HEK293 (cell line): Measurements from ENCODE around the gene EDDM13.

Experiments used
- MEIS1 ChIP-seq: sonication (generic); formaldehyde crosslinking; IDR thresholded peaks from 2 replicates; pipeline ENCODE4 v1.8.1; 2022; ENCODE audit warnings: missing genetic modification reagents, mild to moderate bottlenecking, borderline replicate concordance
- ZFP41 ChIP-seq: fragments of 450-650 bp; formaldehyde crosslinking; IDR thresholded peaks from 2 replicates; pipeline ENCODE4 v1.5.1; 2016; ENCODE audit warnings: missing biosample characterization, missing genetic modification characterization, borderline replicate concordance
- ZNF37A ChIP-seq: fragments of 450-650 bp; IDR thresholded peaks from 2 replicates; pipeline ENCODE4 v1.5.1; 2018; ENCODE audit warnings: missing biosample characterization, missing genetic modification characterization
- ZNF510 ChIP-seq: fragments of 450-650 bp; formaldehyde crosslinking; IDR thresholded peaks from 2 replicates; pipeline ENCODE4 v1.5.1; 2018; ENCODE audit warnings: mild to moderate bottlenecking, missing genetic modification characterization, missing biosample characterization; ENCODE audit not compliant: insufficient replicate concordance
- ZNF76 ChIP-seq: fragments of 450-650 bp; formaldehyde crosslinking; IDR thresholded peaks from 2 replicates; pipeline ENCODE4; 2016; ENCODE audit warnings: low read depth, missing biosample characterization, missing genetic modification characterization, borderline replicate concordance
- TF ChIP-seq, protein P1 (sequence below): fragments of 450-650 bp; formaldehyde crosslinking; IDR thresholded peaks from 2 replicates; pipeline ENCODE4 v1.5.1; 2016; ENCODE audit warnings: missing biosample characterization, missing genetic modification characterization
- TF ChIP-seq, protein P2 (sequence below): fragments of 450-650 bp; formaldehyde crosslinking; IDR thresholded peaks from 2 replicates; pipeline ENCODE4 v1.5.1; 2016; ENCODE audit warnings: missing biosample characterization, missing genetic modification characterization, borderline replicate concordance
- TF ChIP-seq, protein P3 (sequence below): fragments of 450-650 bp; formaldehyde crosslinking; optimal IDR thresholded peaks from 2 replicates; pipeline ENCODE3; 2016; ENCODE audit warnings: missing biosample characterization, mild to moderate bottlenecking, missing genetic modification characterization
- TF ChIP-seq, protein P4 (sequence below): fragments of 450-650 bp; formaldehyde crosslinking; IDR thresholded peaks from 2 replicates; pipeline ENCODE4 v1.5.1; 2016; ENCODE audit warnings: missing biosample characterization, missing genetic modification characterization

DNA sequence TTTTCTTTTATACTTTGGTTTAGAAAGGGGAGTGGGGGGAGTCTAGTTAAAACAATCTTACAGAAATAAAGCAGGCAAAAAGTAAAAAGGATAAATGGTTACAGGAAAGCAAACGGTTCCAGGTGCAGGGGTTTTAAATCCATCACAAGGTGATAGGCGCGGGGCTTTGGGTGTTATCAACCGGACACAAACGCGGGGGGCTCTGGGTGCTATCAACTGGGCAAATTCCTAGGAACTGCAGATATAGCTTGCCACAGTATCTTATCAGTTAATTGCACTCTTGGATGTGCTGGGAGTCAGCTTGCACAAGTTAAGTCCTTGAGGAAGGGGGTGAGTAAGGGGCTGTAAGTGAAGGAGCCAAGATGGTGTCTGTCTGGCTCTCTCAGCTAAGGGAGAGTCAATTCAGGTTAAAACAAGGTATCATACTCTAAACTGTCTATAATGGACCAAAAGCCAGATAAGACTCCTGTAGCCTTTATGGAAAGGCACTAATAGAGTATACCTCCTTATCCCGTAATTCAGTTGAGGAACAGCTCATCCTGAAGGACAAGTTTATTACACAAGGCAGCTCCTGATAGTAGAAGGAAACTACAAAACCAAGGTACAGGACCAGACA, 74.7 kb downstream of the EDDM13 start:
- TF ChIP-seq, protein P1, sequence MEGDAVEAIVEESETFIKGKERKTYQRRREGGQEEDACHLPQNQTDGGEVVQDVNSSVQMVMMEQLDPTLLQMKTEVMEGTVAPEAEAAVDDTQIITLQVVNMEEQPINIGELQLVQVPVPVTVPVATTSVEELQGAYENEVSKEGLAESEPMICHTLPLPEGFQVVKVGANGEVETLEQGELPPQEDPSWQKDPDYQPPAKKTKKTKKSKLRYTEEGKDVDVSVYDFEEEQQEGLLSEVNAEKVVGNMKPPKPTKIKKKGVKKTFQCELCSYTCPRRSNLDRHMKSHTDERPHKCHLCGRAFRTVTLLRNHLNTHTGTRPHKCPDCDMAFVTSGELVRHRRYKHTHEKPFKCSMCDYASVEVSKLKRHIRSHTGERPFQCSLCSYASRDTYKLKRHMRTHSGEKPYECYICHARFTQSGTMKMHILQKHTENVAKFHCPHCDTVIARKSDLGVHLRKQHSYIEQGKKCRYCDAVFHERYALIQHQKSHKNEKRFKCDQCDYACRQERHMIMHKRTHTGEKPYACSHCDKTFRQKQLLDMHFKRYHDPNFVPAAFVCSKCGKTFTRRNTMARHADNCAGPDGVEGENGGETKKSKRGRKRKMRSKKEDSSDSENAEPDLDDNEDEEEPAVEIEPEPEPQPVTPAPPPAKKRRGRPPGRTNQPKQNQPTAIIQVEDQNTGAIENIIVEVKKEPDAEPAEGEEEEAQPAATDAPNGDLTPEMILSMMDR (tag by site-specific recombination), result no peak
- no peak for TF ChIP-seq ZFP41 (tag by site-specific recombination)
- no peak for TF ChIP-seq ZNF510 (tag by site-specific recombination)
- no peak for TF ChIP-seq MEIS1
- TF ChIP-seq, protein P2, sequence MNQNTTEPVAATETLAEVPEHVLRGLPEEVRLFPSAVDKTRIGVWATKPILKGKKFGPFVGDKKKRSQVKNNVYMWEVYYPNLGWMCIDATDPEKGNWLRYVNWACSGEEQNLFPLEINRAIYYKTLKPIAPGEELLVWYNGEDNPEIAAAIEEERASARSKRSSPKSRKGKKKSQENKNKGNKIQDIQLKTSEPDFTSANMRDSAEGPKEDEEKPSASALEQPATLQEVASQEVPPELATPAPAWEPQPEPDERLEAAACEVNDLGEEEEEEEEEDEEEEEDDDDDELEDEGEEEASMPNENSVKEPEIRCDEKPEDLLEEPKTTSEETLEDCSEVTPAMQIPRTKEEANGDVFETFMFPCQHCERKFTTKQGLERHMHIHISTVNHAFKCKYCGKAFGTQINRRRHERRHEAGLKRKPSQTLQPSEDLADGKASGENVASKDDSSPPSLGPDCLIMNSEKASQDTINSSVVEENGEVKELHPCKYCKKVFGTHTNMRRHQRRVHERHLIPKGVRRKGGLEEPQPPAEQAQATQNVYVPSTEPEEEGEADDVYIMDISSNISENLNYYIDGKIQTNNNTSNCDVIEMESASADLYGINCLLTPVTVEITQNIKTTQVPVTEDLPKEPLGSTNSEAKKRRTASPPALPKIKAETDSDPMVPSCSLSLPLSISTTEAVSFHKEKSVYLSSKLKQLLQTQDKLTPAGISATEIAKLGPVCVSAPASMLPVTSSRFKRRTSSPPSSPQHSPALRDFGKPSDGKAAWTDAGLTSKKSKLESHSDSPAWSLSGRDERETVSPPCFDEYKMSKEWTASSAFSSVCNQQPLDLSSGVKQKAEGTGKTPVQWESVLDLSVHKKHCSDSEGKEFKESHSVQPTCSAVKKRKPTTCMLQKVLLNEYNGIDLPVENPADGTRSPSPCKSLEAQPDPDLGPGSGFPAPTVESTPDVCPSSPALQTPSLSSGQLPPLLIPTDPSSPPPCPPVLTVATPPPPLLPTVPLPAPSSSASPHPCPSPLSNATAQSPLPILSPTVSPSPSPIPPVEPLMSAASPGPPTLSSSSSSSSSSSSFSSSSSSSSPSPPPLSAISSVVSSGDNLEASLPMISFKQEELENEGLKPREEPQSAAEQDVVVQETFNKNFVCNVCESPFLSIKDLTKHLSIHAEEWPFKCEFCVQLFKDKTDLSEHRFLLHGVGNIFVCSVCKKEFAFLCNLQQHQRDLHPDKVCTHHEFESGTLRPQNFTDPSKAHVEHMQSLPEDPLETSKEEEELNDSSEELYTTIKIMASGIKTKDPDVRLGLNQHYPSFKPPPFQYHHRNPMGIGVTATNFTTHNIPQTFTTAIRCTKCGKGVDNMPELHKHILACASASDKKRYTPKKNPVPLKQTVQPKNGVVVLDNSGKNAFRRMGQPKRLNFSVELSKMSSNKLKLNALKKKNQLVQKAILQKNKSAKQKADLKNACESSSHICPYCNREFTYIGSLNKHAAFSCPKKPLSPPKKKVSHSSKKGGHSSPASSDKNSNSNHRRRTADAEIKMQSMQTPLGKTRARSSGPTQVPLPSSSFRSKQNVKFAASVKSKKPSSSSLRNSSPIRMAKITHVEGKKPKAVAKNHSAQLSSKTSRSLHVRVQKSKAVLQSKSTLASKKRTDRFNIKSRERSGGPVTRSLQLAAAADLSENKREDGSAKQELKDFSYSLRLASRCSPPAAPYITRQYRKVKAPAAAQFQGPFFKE (tag by site-specific recombination), result no peak
- no peak for TF ChIP-seq ZNF76
- TF ChIP-seq, protein P3, sequence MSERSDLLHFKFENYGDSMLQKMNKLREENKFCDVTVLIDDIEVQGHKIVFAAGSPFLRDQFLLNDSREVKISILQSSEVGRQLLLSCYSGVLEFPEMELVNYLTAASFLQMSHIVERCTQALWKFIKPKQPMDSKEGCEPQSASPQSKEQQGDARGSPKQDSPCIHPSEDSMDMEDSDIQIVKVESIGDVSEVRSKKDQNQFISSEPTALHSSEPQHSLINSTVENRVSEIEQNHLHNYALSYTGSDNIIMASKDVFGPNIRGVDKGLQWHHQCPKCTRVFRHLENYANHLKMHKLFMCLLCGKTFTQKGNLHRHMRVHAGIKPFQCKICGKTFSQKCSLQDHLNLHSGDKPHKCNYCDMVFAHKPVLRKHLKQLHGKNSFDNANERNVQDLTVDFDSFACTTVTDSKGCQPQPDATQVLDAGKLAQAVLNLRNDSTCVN, result no peak
- TF ChIP-seq, protein P4, sequence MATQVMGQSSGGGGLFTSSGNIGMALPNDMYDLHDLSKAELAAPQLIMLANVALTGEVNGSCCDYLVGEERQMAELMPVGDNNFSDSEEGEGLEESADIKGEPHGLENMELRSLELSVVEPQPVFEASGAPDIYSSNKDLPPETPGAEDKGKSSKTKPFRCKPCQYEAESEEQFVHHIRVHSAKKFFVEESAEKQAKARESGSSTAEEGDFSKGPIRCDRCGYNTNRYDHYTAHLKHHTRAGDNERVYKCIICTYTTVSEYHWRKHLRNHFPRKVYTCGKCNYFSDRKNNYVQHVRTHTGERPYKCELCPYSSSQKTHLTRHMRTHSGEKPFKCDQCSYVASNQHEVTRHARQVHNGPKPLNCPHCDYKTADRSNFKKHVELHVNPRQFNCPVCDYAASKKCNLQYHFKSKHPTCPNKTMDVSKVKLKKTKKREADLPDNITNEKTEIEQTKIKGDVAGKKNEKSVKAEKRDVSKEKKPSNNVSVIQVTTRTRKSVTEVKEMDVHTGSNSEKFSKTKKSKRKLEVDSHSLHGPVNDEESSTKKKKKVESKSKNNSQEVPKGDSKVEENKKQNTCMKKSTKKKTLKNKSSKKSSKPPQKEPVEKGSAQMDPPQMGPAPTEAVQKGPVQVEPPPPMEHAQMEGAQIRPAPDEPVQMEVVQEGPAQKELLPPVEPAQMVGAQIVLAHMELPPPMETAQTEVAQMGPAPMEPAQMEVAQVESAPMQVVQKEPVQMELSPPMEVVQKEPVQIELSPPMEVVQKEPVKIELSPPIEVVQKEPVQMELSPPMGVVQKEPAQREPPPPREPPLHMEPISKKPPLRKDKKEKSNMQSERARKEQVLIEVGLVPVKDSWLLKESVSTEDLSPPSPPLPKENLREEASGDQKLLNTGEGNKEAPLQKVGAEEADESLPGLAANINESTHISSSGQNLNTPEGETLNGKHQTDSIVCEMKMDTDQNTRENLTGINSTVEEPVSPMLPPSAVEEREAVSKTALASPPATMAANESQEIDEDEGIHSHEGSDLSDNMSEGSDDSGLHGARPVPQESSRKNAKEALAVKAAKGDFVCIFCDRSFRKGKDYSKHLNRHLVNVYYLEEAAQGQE (tag by site-specific recombination), result no peak
- TF ChIP-seq ZNF37A, result no peak
